WERI-Rb-1 (cell line): ENCODE data around the gene KAT5.

Source experiments
- DNase-seq: peaks from one replicate; pipeline ENCODE4 v3.0.0-alpha.2; 2020
- H3K27ac ChIP-seq: fragments of 250-450 bp; sonication (Bioruptor Pico); 2 replicates; pipeline ENCODE4 v1.5.1; 2020; ENCODE audit warnings: mild to moderate bottlenecking, moderate library complexity
- H3K27me3 ChIP-seq: fragments of 250-450 bp; sonication (Bioruptor Pico); 2 replicates; pipeline ENCODE4 v1.5.1; 2021; ENCODE audit warnings: mild to moderate bottlenecking, low read depth, moderate library complexity; ENCODE audit not compliant: insufficient read depth, severe bottlenecking
- H3K36me3 ChIP-seq: fragments of 250-450 bp; sonication (Bioruptor Pico); 2 replicates; pipeline ENCODE4 v1.5.1; 2020; ENCODE audit warnings: mild to moderate bottlenecking, moderate library complexity
- H3K4me3 ChIP-seq: 2 replicates; pipeline ENCODE4 v1.5.1; 2011; ENCODE audit warnings: low read depth, mild to moderate bottlenecking, control low read depth, low read length
- H3K9me3 ChIP-seq: fragments of 250-450 bp; sonication (Bioruptor Pico); 2 replicates; pipeline ENCODE4 v1.5.1; 2021; ENCODE audit warnings: mild to moderate bottlenecking, moderate library complexity; ENCODE audit not compliant: severe bottlenecking
- CTCF ChIP-seq: IDR thresholded peaks from 2 replicates; pipeline ENCODE4 v1.5.1; 2011; ENCODE audit warnings: low read depth, mild to moderate bottlenecking, control low read depth, inconsistent platforms, low read length

Gene KAT5

GRCh38 chr11:65718531-65718930 lies 6.5 kb downstream of the KAT5 start:
- H3K9me3 ChIP-seq: no peaks in the 10 kb centered on the region
- H3K36me3 ChIP-seq: peaks cover 70% of the 10 kb centered on the region
- no peaks in the 10 kb centered on the region for H3K27me3 ChIP-seq
- H3K4me3 ChIP-seq: no peak overlapping the region
- no peak for TF ChIP-seq CTCF
- no peak overlapping the region for H3K27ac ChIP-seq
- DNase-seq: no peak

- H3K27me3 ChIP-seq: no peaks in the 10 kb centered on the region
- no peak for DNase-seq
- peaks cover 66% of the 10 kb centered on the region for H3K36me3 ChIP-seq
- no peak overlapping the region for H3K27ac ChIP-seq
- H3K4me3 ChIP-seq: no peak overlapping the region
- TF ChIP-seq CTCF: no peak
- no peaks in the 10 kb centered on the region for H3K9me3 ChIP-seq
Observed at GRCh38 chr11:65718964-65719492, 7.0 kb downstream of the KAT5 start.

GRCh38 chr11:65719871-65720210 lies 7.8 kb downstream of the KAT5 start:
- Histone ChIP-seq H3K4me3 (peak overlapping the region; percentile 91), H3K27me3 (no peaks in the 10 kb centered on the region), H3K27ac (peak overlapping the region; percentile 94), H3K9me3 (no peaks in the 10 kb centered on the region), H3K36me3 (peaks cover 57% of the 10 kb centered on the region)
- no peak for DNase-seq
- no peak for TF ChIP-seq CTCF

- H3K36me3 ChIP-seq: peaks cover 52% of the 10 kb centered on the region
- peak within 1 kb of the TSS; percentile 91 for H3K4me3 ChIP-seq
- H3K27me3 ChIP-seq: no peaks in the 10 kb centered on the region
- H3K9me3 ChIP-seq: no peaks in the 10 kb centered on the region
- H3K27ac ChIP-seq: peak within 1 kb of the TSS; percentile 94
- peak; percentile 84 for DNase-seq
- TF ChIP-seq CTCF: no peak
Observed at GRCh38 chr11:65720211-65720934, 8.3 kb downstream of the KAT5 start, which contains the start of gene RNASEH2C. Gene RNASEH2C (minus strand): TSS chr11:65720798. CDS start chr11:65720758, 40 bp downstream.

- no peaks in the 10 kb centered on the region for H3K9me3 ChIP-seq
- H3K4me3 ChIP-seq: no peak overlapping the region
- peaks cover 33% of the 10 kb centered on the region for H3K36me3 ChIP-seq
- TF ChIP-seq CTCF: no peak
- peak; percentile 39 for DNase-seq
- H3K27me3 ChIP-seq: no peaks in the 10 kb centered on the region
- H3K27ac ChIP-seq: peak overlapping the region; percentile 35; the same call in 1 of the 2 replicates
Observed at GRCh38 chr11:65722261-65722660, 10.2 kb downstream of the KAT5 start.
